Osteoblast (primary cell): ENCODE measurements around the gene DNAH8. TPM values are rescaled to one million over a fixed set of nuclear protein-coding genes. Genes with fewer than 3 reads are reported as not detected.

Experiments used
- DNase-seq: peaks from one replicate; pipeline ENCODE4 v3.0.0; 2011; ENCODE audit warnings: low spot score, mixed read lengths; ENCODE audit not compliant: insufficient read length; ENCODE audit errors: missing footprints
- H2AFZ ChIP-seq: 2 replicates; pipeline ENCODE4 v1.6.0; 2011; ENCODE audit warnings: mild to moderate bottlenecking, low read length
- H3K27ac ChIP-seq: 2 replicates; pipeline ENCODE4 v1.5.1; 2011; ENCODE audit warnings: mild to moderate bottlenecking, low read depth, low read length, moderate library complexity
- H3K27me3 ChIP-seq: 2 replicates; pipeline ENCODE4 v1.6.0; 2012; ENCODE audit warnings: mild to moderate bottlenecking, control low read depth, inconsistent platforms, low read length, moderate library complexity; ENCODE audit not compliant: insufficient read depth
- H3K36me3 ChIP-seq: 2 replicates; pipeline ENCODE4 v1.5.1; 2011; ENCODE audit warnings: mild to moderate bottlenecking, low read length, control low read depth, moderate library complexity; ENCODE audit not compliant: insufficient read depth
- H3K4me1 ChIP-seq: 2 replicates; pipeline ENCODE4 v1.5.1; 2011; ENCODE audit warnings: mild to moderate bottlenecking, low read length, control low read depth, moderate library complexity; ENCODE audit not compliant: insufficient read depth
- H3K4me2 ChIP-seq: 2 replicates; pipeline ENCODE4 v1.6.0; 2011; ENCODE audit warnings: mild to moderate bottlenecking, low read length; ENCODE audit not compliant: insufficient read depth
- H3K4me3 ChIP-seq: fragments of 200-600 bp; sonication (generic); 3 replicates; pipeline ENCODE4 v1.5.1; 2012; ENCODE audit warnings: mild to moderate bottlenecking, low read length, inconsistent platforms; ENCODE audit not compliant: insufficient read depth
- H3K79me2 ChIP-seq: 2 replicates; pipeline ENCODE4 v1.6.0; 2012; ENCODE audit warnings: mild to moderate bottlenecking, low read length, control low read depth, inconsistent platforms; ENCODE audit not compliant: insufficient read depth
- H3K9me3 ChIP-seq: 2 replicates; pipeline ENCODE4 v1.5.1; 2011; ENCODE audit warnings: low read depth, low read length, control low read depth
- H4K20me1 ChIP-seq: 2 replicates; pipeline ENCODE4 v1.6.0; 2012; ENCODE audit warnings: mild to moderate bottlenecking, low read length, control low read depth; ENCODE audit not compliant: insufficient read depth
- total RNA-seq: library from RNA; depleted of rRNA; stranded (reverse); fragments of >200 nt; gene quantifications from 2 replicates; pipeline ENCODE4 v1.2.3, GENCODE V29; 2012
- TF ChIP-seq, protein P1 (sequence below): IDR thresholded peaks from 2 replicates; pipeline ENCODE4 v1.5.1; 2011; ENCODE audit warnings: mild to moderate bottlenecking, low read depth, low read length, moderate library complexity; ENCODE audit errors: extremely low read depth

Gene DNAH8
- total RNA-seq, 1 donor: 0.36 TPM

DNA sequence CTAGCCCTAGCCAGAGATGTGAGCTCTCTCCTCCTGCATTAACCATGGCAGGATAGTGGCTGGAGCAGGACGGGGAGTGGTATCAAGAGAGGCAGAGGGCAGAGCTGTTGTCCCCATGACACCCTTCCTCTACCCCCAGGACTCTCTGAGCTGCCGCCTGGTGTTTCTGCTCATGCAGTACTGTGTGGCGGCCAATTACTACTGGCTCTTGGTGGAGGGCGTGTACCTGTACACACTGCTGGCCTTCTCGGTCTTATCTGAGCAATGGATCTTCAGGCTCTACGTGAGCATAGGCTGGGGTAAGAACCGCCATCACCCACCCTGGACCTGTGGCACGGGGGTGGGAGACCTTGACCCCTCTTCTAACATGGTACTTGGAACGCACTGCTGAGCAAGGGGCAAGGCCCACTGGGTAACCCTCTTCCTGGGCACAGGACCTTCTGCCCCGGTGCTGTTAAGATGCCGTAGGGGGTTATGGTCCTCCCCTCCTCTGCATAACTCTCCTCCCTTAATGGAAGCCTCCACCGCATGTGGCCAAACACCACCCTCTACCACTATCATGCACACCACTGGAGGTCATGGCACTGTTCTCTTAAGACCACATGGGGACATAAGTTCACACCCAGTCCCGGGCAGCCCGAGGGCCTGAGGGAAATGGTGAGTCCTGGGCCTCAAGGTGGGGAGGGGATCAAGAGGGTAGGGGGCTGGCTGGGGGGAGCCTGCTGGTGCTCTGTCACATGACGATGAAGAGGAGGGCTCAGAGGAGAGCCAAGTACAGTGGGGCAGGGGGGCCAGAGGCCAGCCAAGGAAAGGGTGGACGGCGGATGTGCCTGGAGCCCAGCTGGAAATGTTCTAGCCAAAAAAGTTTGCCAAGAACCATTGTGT is 358.6 kb downstream of the DNAH8 start:
- TF ChIP-seq, protein P1, sequence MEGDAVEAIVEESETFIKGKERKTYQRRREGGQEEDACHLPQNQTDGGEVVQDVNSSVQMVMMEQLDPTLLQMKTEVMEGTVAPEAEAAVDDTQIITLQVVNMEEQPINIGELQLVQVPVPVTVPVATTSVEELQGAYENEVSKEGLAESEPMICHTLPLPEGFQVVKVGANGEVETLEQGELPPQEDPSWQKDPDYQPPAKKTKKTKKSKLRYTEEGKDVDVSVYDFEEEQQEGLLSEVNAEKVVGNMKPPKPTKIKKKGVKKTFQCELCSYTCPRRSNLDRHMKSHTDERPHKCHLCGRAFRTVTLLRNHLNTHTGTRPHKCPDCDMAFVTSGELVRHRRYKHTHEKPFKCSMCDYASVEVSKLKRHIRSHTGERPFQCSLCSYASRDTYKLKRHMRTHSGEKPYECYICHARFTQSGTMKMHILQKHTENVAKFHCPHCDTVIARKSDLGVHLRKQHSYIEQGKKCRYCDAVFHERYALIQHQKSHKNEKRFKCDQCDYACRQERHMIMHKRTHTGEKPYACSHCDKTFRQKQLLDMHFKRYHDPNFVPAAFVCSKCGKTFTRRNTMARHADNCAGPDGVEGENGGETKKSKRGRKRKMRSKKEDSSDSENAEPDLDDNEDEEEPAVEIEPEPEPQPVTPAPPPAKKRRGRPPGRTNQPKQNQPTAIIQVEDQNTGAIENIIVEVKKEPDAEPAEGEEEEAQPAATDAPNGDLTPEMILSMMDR: no peak
- no peaks in the 10 kb centered on the region for H4K20me1 ChIP-seq

DNA sequence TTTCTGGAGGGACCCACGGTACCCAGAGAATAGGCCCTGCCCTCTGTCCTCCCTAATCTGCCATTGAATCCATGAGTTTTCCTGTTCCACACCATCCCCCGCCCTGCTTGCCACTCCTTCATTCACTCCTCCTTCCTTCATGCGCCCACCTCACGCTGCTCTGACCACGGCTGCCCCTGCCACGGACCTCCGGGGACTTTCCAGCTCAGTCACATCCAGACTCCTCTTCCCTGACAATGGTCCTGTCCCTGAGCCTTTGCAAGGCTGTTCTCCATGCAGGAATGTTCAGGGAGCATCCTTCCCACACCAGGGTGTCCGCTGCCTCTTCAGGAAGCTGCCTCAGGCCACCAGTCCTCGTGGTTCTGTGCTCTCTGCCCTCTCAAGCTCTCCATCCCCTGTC is 359.4 kb downstream of the DNAH8 start:
- TF ChIP-seq, protein P1: no peak
- H3K27me3 ChIP-seq: no peaks in the 10 kb centered on the region
- peak; percentile 29 for DNase-seq
- no peaks in the 10 kb centered on the region for H3K4me1 ChIP-seq
- no peaks in the 10 kb centered on the region for H3K79me2 ChIP-seq
- no peak overlapping the region for H3K4me3 ChIP-seq
- no peak overlapping the region for H3K27ac ChIP-seq
- no peak overlapping the region for H2AFZ ChIP-seq
- no peak overlapping the region for H3K4me2 ChIP-seq
- H3K9me3 ChIP-seq: no peaks in the 10 kb centered on the region
- H4K20me1 ChIP-seq: no peaks in the 10 kb centered on the region
- H3K36me3 ChIP-seq: no peaks in the 10 kb centered on the region

More for the DNA sequence above, 358.6 kb downstream of the DNAH8 start:
- Histone ChIP-seq H3K27me3 (no peaks in the 10 kb centered on the region), H3K4me3 (no peak overlapping the region), H3K4me1 (no peaks in the 10 kb centered on the region), H3K36me3 (no peaks in the 10 kb centered on the region), H3K79me2 (no peaks in the 10 kb centered on the region), H3K4me2 (no peak overlapping the region), H3K27ac (no peak overlapping the region), H2AFZ (no peak overlapping the region), H3K9me3 (no peaks in the 10 kb centered on the region)
- DNase-seq: peak; percentile 69

DNA sequence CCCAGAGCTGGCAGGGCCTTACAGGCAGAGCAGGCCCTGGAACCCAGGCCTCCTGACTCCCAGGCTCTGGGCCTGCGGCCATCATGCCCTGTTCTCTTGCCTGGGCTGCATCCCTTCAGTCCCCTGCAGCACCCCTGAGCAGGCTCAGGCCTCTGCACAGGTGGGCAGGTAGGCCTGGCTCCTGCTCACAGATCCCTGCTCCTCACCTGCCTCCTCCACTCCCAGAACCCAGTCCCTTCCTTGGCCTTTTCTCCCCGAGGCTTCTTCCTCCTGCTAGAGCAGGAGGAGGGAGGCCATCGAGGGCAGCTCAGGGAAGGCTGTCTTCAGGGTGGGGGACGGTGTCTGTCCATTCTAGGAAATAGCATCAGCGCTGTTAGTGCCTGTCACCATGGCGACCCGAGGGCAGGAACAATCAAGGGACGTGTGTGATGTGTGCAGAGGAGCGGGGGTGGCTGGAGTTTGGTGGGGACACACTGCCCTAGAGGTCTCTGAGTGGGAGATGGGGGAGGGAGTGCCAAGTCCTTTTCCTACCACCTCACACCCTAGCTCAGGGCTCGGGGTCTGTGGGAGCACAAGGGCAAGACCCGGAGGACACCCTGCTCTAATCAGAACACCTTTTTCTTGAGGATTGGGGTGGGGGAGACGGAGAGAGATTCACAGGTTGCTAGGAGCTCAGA is 360.0 kb downstream of the DNAH8 start:
- Histone ChIP-seq H3K4me2 (no peak overlapping the region), H3K27ac (no peak overlapping the region), H3K9me3 (no peaks in the 10 kb centered on the region), H2AFZ (no peak overlapping the region), H3K27me3 (no peaks in the 10 kb centered on the region), H3K79me2 (no peaks in the 10 kb centered on the region), H4K20me1 (no peaks in the 10 kb centered on the region), H3K4me1 (no peaks in the 10 kb centered on the region), H3K36me3 (no peaks in the 10 kb centered on the region), H3K4me3 (no peak overlapping the region)
- TF ChIP-seq, protein P1: no peak
- peak; percentile 26 for DNase-seq
